ENCODE results near the gene RAB13.

RAB13 gene

GRCh38 chr1:153933430-153933829, 52.7 kb downstream of the RAB13 start:
- no peak for DNase-seq (ENCODE audit: low spot score)

DNA sequence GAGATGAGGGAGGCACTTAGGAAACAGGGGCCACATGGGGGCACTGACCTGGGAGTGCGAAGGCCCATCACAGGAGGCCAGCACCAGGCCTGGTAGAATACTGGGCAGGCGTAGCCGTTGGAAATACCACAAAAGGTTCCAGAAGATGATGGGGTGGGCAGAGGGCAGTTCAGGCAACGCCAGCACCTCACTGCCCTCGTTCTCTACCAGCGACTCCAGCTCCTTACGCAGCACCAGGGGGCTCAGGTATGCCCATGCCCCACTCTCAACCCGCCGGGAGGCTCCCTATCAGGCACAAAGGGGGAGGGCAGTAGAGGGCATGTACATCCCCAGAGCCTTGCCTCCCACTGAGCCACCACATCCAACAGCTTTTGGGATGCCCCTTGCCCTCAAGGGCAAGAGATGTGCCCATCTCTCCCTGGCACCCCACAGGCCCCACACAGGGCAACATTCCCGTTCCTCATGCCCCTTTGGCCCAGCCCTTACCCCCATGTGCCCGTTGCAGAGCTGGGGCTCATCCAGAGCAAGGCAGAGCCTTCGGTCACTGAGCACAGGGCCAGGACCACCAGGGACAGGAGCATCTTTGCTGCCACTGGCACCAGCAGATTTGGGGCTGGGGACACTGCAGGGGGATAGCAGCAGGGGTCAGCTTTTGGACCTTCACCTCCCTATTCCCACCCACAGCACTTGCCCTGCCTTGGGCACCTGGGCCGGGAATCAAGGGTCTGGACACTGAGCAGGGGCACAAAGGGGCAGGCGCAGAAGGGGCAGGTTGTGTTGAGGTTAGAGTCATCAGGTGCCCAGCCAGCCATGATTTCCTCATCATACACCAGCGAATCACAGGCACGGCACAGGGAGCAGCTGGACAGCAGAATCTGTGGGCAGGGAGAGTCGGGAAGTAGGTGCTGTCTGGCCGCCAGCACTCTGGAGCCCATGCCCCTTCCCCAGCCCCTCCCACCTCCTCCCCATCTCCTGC, 53.7 kb downstream of the RAB13 start:
- DNase-seq (ENCODE audit: low spot score): no peak

Measured in AG20443 (cell line).